GM23338 (cell line): ENCODE measurements around the gene DNAH6. TPM values are rescaled to one million over a fixed set of nuclear protein-coding genes. Genes with fewer than 3 reads are reported as not detected.
A peak's percentile ranks its signal among the peaks of the same experiment; 100 is the strongest.

Experiments
- ATAC-seq: fragments of 200-7000 bp; cut with Tn5 transposase; 3 replicates; pipeline ENCODE4 v1.9.1; 2020
- DNase-seq: peaks from one replicate; pipeline ENCODE4 v3.0.0-alpha.2; 2015; ENCODE audit warnings: low spot score
- H2AFZ ChIP-seq: fragments of 200-600 bp; sonication (generic); 2 replicates; pipeline ENCODE4 v1.8.0; 2016; ENCODE audit warnings: antibody characterized with exemption, mild to moderate bottlenecking, moderate library complexity
- H3F3A ChIP-seq: fragments of 200-600 bp; sonication (generic); replicated peaks from 2 replicates; pipeline ENCODE4 v1.8.0; 2017; ENCODE audit warnings: antibody characterized with exemption, mixed run types, low read depth
- H3K27ac ChIP-seq: fragments of 200-600 bp; sonication (generic); 2 replicates; pipeline ENCODE4 v1.6.1; 2016; ENCODE audit warnings: low read depth
- H3K27me3 ChIP-seq: fragments of 200-600 bp; sonication (generic); 2 replicates; pipeline ENCODE4 v1.8.0; 2016; ENCODE audit warnings: mild to moderate bottlenecking, mixed run types, moderate library complexity; ENCODE audit not compliant: insufficient read depth
- H3K36me3 ChIP-seq: fragments of 200-600 bp; sonication (generic); 2 replicates; pipeline ENCODE4 v1.8.0; 2016; ENCODE audit warnings: mild to moderate bottlenecking; ENCODE audit not compliant: insufficient read depth
- H3K4me1 ChIP-seq: fragments of 200-600 bp; sonication (generic); 2 replicates; pipeline ENCODE4 v1.8.0; 2016; ENCODE audit warnings: mild to moderate bottlenecking, moderate library complexity; ENCODE audit not compliant: insufficient read depth
- H3K4me2 ChIP-seq: fragments of 200-600 bp; sonication (generic); 2 replicates; pipeline ENCODE4 v1.7.1; 2017; ENCODE audit warnings: mixed run types
- H3K4me3 ChIP-seq: fragments of 200-600 bp; sonication (generic); 2 replicates; pipeline ENCODE4 v1.6.1; 2016; ENCODE audit warnings: mixed run types
- H3K79me2 ChIP-seq: fragments of 200-600 bp; sonication (generic); replicated peaks from 2 replicates; pipeline ENCODE4 v1.8.0; 2017; ENCODE audit warnings: mild to moderate bottlenecking; ENCODE audit not compliant: insufficient read depth
- H3K9me2 ChIP-seq: fragments of 200-600 bp; sonication (generic); 2 replicates; pipeline ENCODE4 v1.8.0; 2017; ENCODE audit not compliant: insufficient read depth
- H4K20me1 ChIP-seq: fragments of 200-600 bp; sonication (generic); replicated peaks from 2 replicates; pipeline ENCODE4 v1.8.0; 2017; ENCODE audit warnings: mild to moderate bottlenecking; ENCODE audit not compliant: insufficient read depth
- H3K27ac Mint-ChIP-seq: 2 replicates; pipeline ENCODE4 v1.8.0; 2020; ENCODE audit warnings: inconsistent platforms, mild to moderate bottlenecking, moderate library complexity, mixed read lengths
- H3K27me3 Mint-ChIP-seq: 3 replicates; pipeline ENCODE4 v1.8.0; 2022; ENCODE audit warnings: low read depth, mild to moderate bottlenecking, moderate library complexity, mixed read lengths, inconsistent platforms; ENCODE audit not compliant: insufficient read depth, poor library complexity
- H3K36me3 Mint-ChIP-seq: 3 replicates; pipeline ENCODE4 v1.8.0; 2021; ENCODE audit warnings: low read depth, mild to moderate bottlenecking, inconsistent platforms, moderate library complexity, mixed read lengths
- H3K4me1 Mint-ChIP-seq: 3 replicates; pipeline ENCODE4 v1.8.0; 2020; ENCODE audit warnings: mild to moderate bottlenecking, inconsistent platforms, mixed read lengths
- H3K4me3 Mint-ChIP-seq: 3 replicates; pipeline ENCODE4 v1.8.0; 2021; ENCODE audit warnings: moderate library complexity, mild to moderate bottlenecking, inconsistent platforms, mixed read lengths
- H3K9me3 Mint-ChIP-seq: 3 replicates; pipeline ENCODE4 v1.8.0; 2020; ENCODE audit warnings: moderate library complexity, mild to moderate bottlenecking, inconsistent platforms, mixed read lengths
- CREB1 ChIP-seq: fragments of 250-450 bp; sonication (Bioruptor Pico); IDR thresholded peaks from 2 replicates; pipeline ENCODE4 v1.5.0; 2020; ENCODE audit warnings: low read depth, mild to moderate bottlenecking, moderate library complexity
- CTCF ChIP-seq, 2 experiments: fragments of 200-600 bp in 1 of 2; sonication (generic) in 1 of 2; conservative IDR thresholded peaks; 2 replicates each; pipeline versions ENCODE4 v1.5.1 to v1.6.1; 2016 to 2017; ENCODE audit warnings: antibody characterized with exemption in 2 of 2, low read depth in 2 of 2, mild to moderate bottlenecking in 2 of 2, moderate library complexity in 1 of 2
- ETS1 ChIP-seq: IDR thresholded peaks from 2 replicates; pipeline ENCODE4 v1.6.1; 2016; ENCODE audit warnings: antibody characterized with exemption
- EZH2phosphoT487 ChIP-seq: fragments of 200-600 bp; sonication (generic); IDR thresholded peaks from one replicate; pipeline ENCODE4 v1.8.1; 2018; ENCODE audit warnings: antibody characterized with exemption; ENCODE audit not compliant: unreplicated experiment
- REST ChIP-seq: IDR thresholded peaks from one replicate; pipeline ENCODE4 v1.6.1; 2018; ENCODE audit warnings: antibody characterized with exemption; ENCODE audit not compliant: unreplicated experiment
- STAT1 ChIP-seq: IDR thresholded peaks from one replicate; pipeline ENCODE4 v1.6.1; 2016; ENCODE audit warnings: antibody characterized with exemption; ENCODE audit not compliant: unreplicated experiment
- ZNF114 ChIP-seq: fragments of 250-450 bp; sonication (Bioruptor Pico); IDR thresholded peaks from 2 replicates; pipeline ENCODE4 v1.5.0; 2020; ENCODE audit warnings: mild to moderate bottlenecking, moderate library complexity
- polyA plus RNA-seq: library from polyadenylated mRNA; unstranded; fragments of >200 nt; fragmentation: Nextera tagmentation; extraction: Ambion mirVana; gene quantifications from 2 replicates; pipeline ENCODE4 v1.2.1, GENCODE V29; 2016
- total RNA-seq: library from RNA; depleted of rRNA; stranded (reverse); fragments of >200 nt; shearing (Covaris generic); gene quantifications from 2 replicates; pipeline ENCODE4 v1.2.3, GENCODE V29; 2014

The DNAH6 gene
- total and polyA plus RNA-seq, 2 experiments from 2014 or later = 0.27 to 0.31 TPM

GRCh38 chr2:84643991-84644390 is 127.7 kb downstream of the DNAH6 start:
- no peak; the same call in 2 of the 3 replicates for ATAC-seq

More at GRCh38 chr2:84643991-84644390, 127.7 kb downstream of the DNAH6 start:
- H3K4me3 ChIP-seq = no peak overlapping the region
- no peaks in the 10 kb centered on the region for H3K9me2 ChIP-seq
- H4K20me1 ChIP-seq = no peaks in the 10 kb centered on the region
- Mint-ChIP-seq H3K27me3 (no peaks in the 10 kb centered on the region), H3K36me3 (no peaks in the 10 kb centered on the region), H3K4me3 (no peak overlapping the region), H3K4me1 (no peaks in the 10 kb centered on the region), H3K9me3 (no peaks in the 10 kb centered on the region; the same call in 2 of the 3 replicates), H3K27ac (no peak overlapping the region)
- H3K4me1 ChIP-seq = no peaks in the 10 kb centered on the region
- H3F3A ChIP-seq = no peaks in the 10 kb centered on the region
- peak; percentile 16 for DNase-seq
- H2AFZ ChIP-seq = no peak overlapping the region
- no peaks in the 10 kb centered on the region for H3K27me3 ChIP-seq
- H3K36me3 ChIP-seq = no peaks in the 10 kb centered on the region
- H3K79me2 ChIP-seq = no peaks in the 10 kb centered on the region
- H3K4me2 ChIP-seq = no peak overlapping the region
- no peak overlapping the region for H3K27ac ChIP-seq
- TF ChIP-seq ETS1 = no peak
- TF ChIP-seq CTCF (conservative IDR thresholded peaks at IDR 0.05; ENCODE audit: low read depth in 2 of 2) = no peak
- no peak for TF ChIP-seq REST
- TF ChIP-seq EZH2phosphoT487 = no peak
- TF ChIP-seq ZNF114 (CRISPR knock-in tag) = no peak
- TF ChIP-seq STAT1 = no peak
- no peak for TF ChIP-seq CREB1 (CRISPR knock-in tag)
